Measurements from ENCODE around the gene CFAP100. TPM values are rescaled to one million over a fixed set of nuclear protein-coding genes. Genes with fewer than 3 reads are reported as not detected.

CFAP100 gene
- total RNA-seq, result not detected in 2 replicates

- intact Hi-C loops (cut with micrococcal nuclease), result no loop called here
These were observed at the start of gene CFAP100 for GRCh38 chr3:126394179-126394976. TSS of gene CFAP100 (plus strand) at chr3:126394909. CDS start at chr3:126396001, 1,092 bp downstream.

GRCh38 chr3:126345231-126345630 lies 49.5 kb upstream of the CFAP100 start:
- intact Hi-C loops (cut with micrococcal nuclease), result no loop called here

- intact Hi-C loops (cut with micrococcal nuclease), result no loop called here
These were observed 48.9 kb upstream of the CFAP100 start for GRCh38 chr3:126345641-126346460.

- intact Hi-C loops (cut with micrococcal nuclease), result no loop called here
These were observed 48.2 kb upstream of the CFAP100 start for GRCh38 chr3:126346466-126346865.

GRCh38 chr3:126347543-126348161 lies 47.1 kb upstream of the CFAP100 start:
- intact Hi-C loops (cut with micrococcal nuclease), result no loop called here

GRCh38 chr3:126348308-126348920 lies 46.3 kb upstream of the CFAP100 start:
- intact Hi-C loops (cut with micrococcal nuclease), result no loop called here

GRCh38 chr3:126349071-126349470 lies 45.6 kb upstream of the CFAP100 start:
- intact Hi-C loops (cut with micrococcal nuclease), result no loop called here

GRCh38 chr3:126349611-126350501 lies 44.9 kb upstream of the CFAP100 start:
- intact Hi-C loops (cut with micrococcal nuclease), result no loop called here

- intact Hi-C loops (cut with micrococcal nuclease), result no loop called here
These were observed 44.1 kb upstream of the CFAP100 start for GRCh38 chr3:126350502-126351085.

- intact Hi-C loops (cut with micrococcal nuclease), result no loop called here
These were observed 43.5 kb upstream of the CFAP100 start for GRCh38 chr3:126351086-126351770.

GRCh38 chr3:126351771-126352475 lies 42.8 kb upstream of the CFAP100 start:
- intact Hi-C loops (cut with micrococcal nuclease), result no loop called here

GRCh38 chr3:126352476-126353454 lies 41.9 kb upstream of the CFAP100 start:
- intact Hi-C loops (cut with micrococcal nuclease), result no loop called here

GRCh38 chr3:126353694-126354321 lies 40.9 kb upstream of the CFAP100 start:
- intact Hi-C loops (cut with micrococcal nuclease), result no loop called here

GRCh38 chr3:126354776-126355175 lies 39.9 kb upstream of the CFAP100 start:
- intact Hi-C loops (cut with micrococcal nuclease), result no loop called here

GRCh38 chr3:126355251-126355650 lies 39.5 kb upstream of the CFAP100 start:
- intact Hi-C loops (cut with micrococcal nuclease), result no loop called here

GRCh38 chr3:126355777-126356372 lies 38.8 kb upstream of the CFAP100 start:
- intact Hi-C loops (cut with micrococcal nuclease), result loop anchor here (2.0 kb wide), 1 partner anchor 271 kb away; the partner anchor contains the start of gene SLC41A3
